Colonic mucosa (tissue), 4 donors: Measurements from ENCODE around the gene LAIR2. TPM values are rescaled to one million over a fixed set of nuclear protein-coding genes. Genes with fewer than 3 reads are reported as not detected.

Experiments used
- DNase-seq: peaks from one replicate; pipeline ENCODE4 v3.0.0-alpha.2; 2020
- H3K27ac ChIP-seq: fragments of 200-600 bp; one replicate; pipeline ENCODE4 v1.8.0; 2021
- H3K27me3 ChIP-seq: fragments of 200-600 bp; one replicate; pipeline ENCODE4 v1.8.0; 2021
- H3K36me3 ChIP-seq: fragments of 200-600 bp; one replicate; pipeline ENCODE4 v1.8.0; 2021
- H3K4me1 ChIP-seq: fragments of 200-600 bp; one replicate; pipeline ENCODE4 v1.8.0; 2021; ENCODE audit warnings: mild to moderate bottlenecking
- H3K4me3 ChIP-seq: fragments of 200-600 bp; one replicate; pipeline ENCODE4 v1.8.0; 2021
- H3K9ac ChIP-seq, 2 donors: one replicate each; pipeline ENCODE4 v1.7.0; 2013; ENCODE audit warnings: control low read depth in 2 of 2, low read depth in 2 of 2, low read length in 2 of 2
- H3K9me3 ChIP-seq: fragments of 200-600 bp; one replicate; pipeline ENCODE4 v1.8.0; 2021
- CTCF ChIP-seq: fragments of 200-600 bp; IDR thresholded peaks from one replicate; pipeline ENCODE4 v1.8.0; 2022; ENCODE audit warnings: antibody characterized with exemption, mild to moderate bottlenecking
- intact Hi-C: fragments of 100-400 bp; cut with DNase I; formaldehyde crosslinking; loops from one replicate; pipeline ENCODE4 v1.14.1; 2022
- total RNA-seq, 2 donors: library from RNA; stranded (reverse); fragmentation: NEBNext Ultra II Directional in 1 of 2; extraction: Animal tissue kit (Norgen Biotek cat#: 25700) in 1 of 2; gene quantifications; one replicate each; pipeline ENCODE4 v1.2.1, GENCODE V29; 2021
- donor health status: healthy.
- donor health status: DM: no; HTN: no; CAD: no.
- donor health status: DM: no; HTN: no; CAD: no.

LAIR2 gene
- total RNA-seq, 2 donors from 2014 or later, result 0.37 TPM; not detected in 1

- Histone ChIP-seq H3K4me1 (no peaks in the 10 kb centered on the region), H3K9me3 (no peaks in the 10 kb centered on the region), H3K27ac (no peak overlapping the region), H3K4me3 (no peak overlapping the region), H3K36me3 (no peaks in the 10 kb centered on the region), H3K27me3 (no peaks in the 10 kb centered on the region), H3K9ac (no peak overlapping the region)
- DNase-seq, result no peak
- intact Hi-C loops, result no loop called here
- no peak for TF ChIP-seq CTCF
Observed at GRCh38 chr19:54535601-54536000, 33.0 kb downstream of the LAIR2 start.

- Histone ChIP-seq H3K4me3 (no peak overlapping the region), H3K27ac (no peak overlapping the region), H3K27me3 (no peaks in the 10 kb centered on the region), H3K9me3 (no peaks in the 10 kb centered on the region), H3K9ac (no peak overlapping the region), H3K4me1 (no peaks in the 10 kb centered on the region), H3K36me3 (no peaks in the 10 kb centered on the region)
- no peak for TF ChIP-seq CTCF
- DNase-seq, result no peak
- intact Hi-C loops, result no loop called here
Observed at GRCh38 chr19:54536956-54537355, 34.3 kb downstream of the LAIR2 start.

GRCh38 chr19:54541712-54542111 is 39.1 kb downstream of the LAIR2 start:
- no peak overlapping the region for H3K9ac ChIP-seq
- H3K4me1 ChIP-seq, result no peaks in the 10 kb centered on the region
- H3K9me3 ChIP-seq, result no peaks in the 10 kb centered on the region
- TF ChIP-seq CTCF, result no peak
- no peak for DNase-seq
- H3K4me3 ChIP-seq, result no peak overlapping the region
- intact Hi-C loops, result no loop called here
- H3K27me3 ChIP-seq, result no peaks in the 10 kb centered on the region
- no peaks in the 10 kb centered on the region for H3K36me3 ChIP-seq
- H3K27ac ChIP-seq, result no peak overlapping the region

GRCh38 chr19:54548806-54549205 is 46.2 kb downstream of the LAIR2 start:
- Histone ChIP-seq H3K36me3 (no peaks in the 10 kb centered on the region), H3K9ac (no peak overlapping the region), H3K27ac (no peak overlapping the region), H3K9me3 (no peaks in the 10 kb centered on the region), H3K27me3 (no peaks in the 10 kb centered on the region), H3K4me3 (no peak overlapping the region), H3K4me1 (no peaks in the 10 kb centered on the region)
- TF ChIP-seq CTCF, result no peak
- DNase-seq, result no peak
- intact Hi-C loops, result no loop called here

GRCh38 chr19:54549224-54549623 is 46.6 kb downstream of the LAIR2 start:
- Histone ChIP-seq H3K27ac (no peak overlapping the region), H3K4me3 (no peak overlapping the region), H3K9ac (no peak overlapping the region), H3K27me3 (no peaks in the 10 kb centered on the region), H3K36me3 (no peaks in the 10 kb centered on the region), H3K9me3 (no peaks in the 10 kb centered on the region), H3K4me1 (no peaks in the 10 kb centered on the region)
- intact Hi-C loops, result no loop called here
- no peak for DNase-seq
- TF ChIP-seq CTCF, result no peak

GRCh38 chr19:54551293-54551692 is 48.7 kb downstream of the LAIR2 start:
- intact Hi-C loops, result no loop called here
- DNase-seq, result no peak
- Histone ChIP-seq H3K27me3 (no peaks in the 10 kb centered on the region), H3K27ac (no peak overlapping the region), H3K36me3 (no peaks in the 10 kb centered on the region), H3K9me3 (no peaks in the 10 kb centered on the region), H3K4me1 (no peaks in the 10 kb centered on the region), H3K9ac (no peak overlapping the region), H3K4me3 (no peak overlapping the region)
- no peak for TF ChIP-seq CTCF
